Prostate gland (tissue), 2 donors: ENCODE measurements around the gene EIF4G3.

Source experiments
- CTCF ChIP-seq, 4 experiments: fragments of 200-600 bp in 2 of 4; fragments of 450-650 bp in 2 of 4; sonication (generic) in 2 of 4; IDR thresholded peaks; 1 replicate in 3 of 4; 2 replicates in 1 of 4; pipeline ENCODE4 v1.5.1; 2016 to 2019; ENCODE audit warnings: antibody characterized with exemption in 4 of 4, mild to moderate bottlenecking in 2 of 4, moderate library complexity in 2 of 4
- POLR2AphosphoS5 ChIP-seq: sonication (generic); formaldehyde crosslinking; IDR thresholded peaks from one replicate; pipeline ENCODE4 v1.6.1; 2017; ENCODE audit warnings: antibody characterized with exemption

GRCh38 chr1:20997602-20998224 is 179.0 kb downstream of the EIF4G3 start:
- no peak for TF ChIP-seq CTCF (IDR thresholded peaks at IDR 0.05)
- TF ChIP-seq POLR2AphosphoS5: no peak
